Kasumi-1 (cell line): ENCODE data around the gene COX19.
"Not testable (repeated sequence)": the region's sequence is repeated elsewhere in the genome, so short reads cannot be mapped to it uniquely, and the experiment has no call there.

ENCODE experiments used
- DNase-seq, 2 experiments: peaks; one replicate each; lab custom pipeline; 2025; lab: John Stamatoyannopoulos, UW

COX19 gene

GRCh38 chr7:960972-961371 is 14.4 kb downstream of the COX19 start:
- not testable (repeated sequence) for DNase-seq

- no peak for DNase-seq
These were observed 15.0 kb downstream of the COX19 start for GRCh38 chr7:960269-960871.

GRCh38 chr7:959740-960139 is 15.6 kb downstream of the COX19 start:
- DNase-seq, result not testable (repeated sequence)

GRCh38 chr7:959271-959670 is 16.1 kb downstream of the COX19 start:
- DNase-seq, result no peak

GRCh38 chr7:958221-959200 is 16.8 kb downstream of the COX19 start:
- no peak for DNase-seq

- no peak for DNase-seq
These were observed 17.7 kb downstream of the COX19 start for GRCh38 chr7:957418-958220.

- no peak for DNase-seq
These were observed 19.3 kb downstream of the COX19 start for GRCh38 chr7:956031-956430.

- DNase-seq, result peak in 1 of 2 experiments; percentile 3
These were observed 20.8 kb downstream of the COX19 start, which contains the start of gene ADAP1 for GRCh38 chr7:954330-955238. TSS of gene ADAP1 (minus strand) at chr7:954680. CDS start at chr7:954477, 203 bp downstream.

GRCh38 chr7:953547-954327 is 21.6 kb downstream of the COX19 start:
- DNase-seq, result peak in 1 of 2 experiments; percentile 12

- no peak for DNase-seq
These were observed 22.6 kb downstream of the COX19 start for GRCh38 chr7:952548-953441.

- DNase-seq, result no peak
These were observed 23.3 kb downstream of the COX19 start for GRCh38 chr7:951881-952547.

GRCh38 chr7:949021-949934 is 26.1 kb downstream of the COX19 start:
- no peak for DNase-seq

- DNase-seq, result no peak
These were observed 27.7 kb downstream of the COX19 start for GRCh38 chr7:947391-948210.

- DNase-seq, result no peak
These were observed 28.9 kb downstream of the COX19 start for GRCh38 chr7:946256-946996.

GRCh38 chr7:945556-946255 is 29.6 kb downstream of the COX19 start:
- no peak for DNase-seq
